Fibroblast of the conjunctiva (primary cell): ENCODE measurements around the gene EXD3.
"Not testable (repeated sequence)": the region's sequence is repeated elsewhere in the genome, so short reads cannot be mapped to it uniquely, and the experiment has no call there.

Experiments
- DNase-seq: peaks from one replicate; pipeline ENCODE4 v3.0.0-alpha.2; 2010; ENCODE audit warnings: low read depth

The EXD3 gene

GRCh38 chr9:137411260-137411644, 11.7 kb downstream of the EXD3 start:
- DNase-seq, result no peak

- no peak for DNase-seq
These were observed 12.1 kb downstream of the EXD3 start for GRCh38 chr9:137410891-137411249.

DNA sequence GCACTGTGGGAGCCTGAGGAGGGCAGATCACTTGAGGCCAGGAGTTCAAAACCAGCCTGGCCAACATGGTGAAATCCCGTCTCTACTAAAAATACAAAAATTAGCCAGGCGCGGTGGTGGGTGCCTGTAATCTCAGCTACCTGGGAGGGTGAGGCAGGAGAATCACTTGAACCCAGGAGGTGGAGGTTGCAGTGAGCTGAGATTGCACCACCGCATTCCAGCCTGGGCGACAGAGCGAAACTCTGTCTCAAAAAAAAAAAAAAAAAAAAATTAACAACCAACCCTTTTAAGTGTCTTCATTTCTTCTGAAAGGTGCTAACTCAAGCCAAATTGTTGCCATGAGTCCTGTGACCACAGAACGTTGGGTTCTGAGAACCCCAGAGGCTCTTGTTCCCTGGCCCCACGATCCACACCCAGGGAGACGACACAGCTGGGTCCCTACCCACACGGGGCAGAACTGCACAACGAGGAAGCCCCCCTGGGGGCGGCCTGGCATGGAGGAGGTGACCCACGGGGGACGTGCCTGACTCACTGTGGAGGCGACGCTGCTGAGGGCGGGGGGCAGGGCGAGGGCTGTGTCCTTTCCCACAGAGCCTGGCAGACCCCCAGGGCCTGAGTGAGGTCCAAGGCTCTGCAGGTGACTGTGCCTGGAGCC, 12.6 kb downstream of the EXD3 start:
- DNase-seq, result not testable (repeated sequence)

DNA sequence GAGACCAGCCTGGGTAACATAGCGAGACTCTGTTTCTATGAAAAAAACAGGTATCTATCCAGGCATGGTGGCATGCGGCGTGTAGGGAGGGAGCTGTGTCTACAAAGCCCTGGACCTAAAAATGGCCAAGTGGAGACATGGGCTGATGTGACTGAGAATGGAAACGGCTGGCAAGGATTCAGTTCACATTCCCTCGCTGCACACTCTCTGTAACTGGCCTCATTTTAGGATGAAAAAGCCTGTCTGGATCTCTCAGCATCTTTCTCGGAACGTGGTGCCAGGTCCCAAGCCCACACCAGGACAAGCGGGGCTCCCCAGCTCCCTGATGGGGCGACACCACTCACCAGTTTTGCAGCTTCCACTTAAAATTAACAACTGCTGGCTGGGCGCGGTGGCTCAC, 13.4 kb downstream of the EXD3 start:
- no peak for DNase-seq

- DNase-seq, result no peak
These were observed 14.1 kb downstream of the EXD3 start for GRCh38 chr9:137408651-137409405.

GRCh38 chr9:137407590-137408300, 15.2 kb downstream of the EXD3 start:
- no peak for DNase-seq

DNA sequence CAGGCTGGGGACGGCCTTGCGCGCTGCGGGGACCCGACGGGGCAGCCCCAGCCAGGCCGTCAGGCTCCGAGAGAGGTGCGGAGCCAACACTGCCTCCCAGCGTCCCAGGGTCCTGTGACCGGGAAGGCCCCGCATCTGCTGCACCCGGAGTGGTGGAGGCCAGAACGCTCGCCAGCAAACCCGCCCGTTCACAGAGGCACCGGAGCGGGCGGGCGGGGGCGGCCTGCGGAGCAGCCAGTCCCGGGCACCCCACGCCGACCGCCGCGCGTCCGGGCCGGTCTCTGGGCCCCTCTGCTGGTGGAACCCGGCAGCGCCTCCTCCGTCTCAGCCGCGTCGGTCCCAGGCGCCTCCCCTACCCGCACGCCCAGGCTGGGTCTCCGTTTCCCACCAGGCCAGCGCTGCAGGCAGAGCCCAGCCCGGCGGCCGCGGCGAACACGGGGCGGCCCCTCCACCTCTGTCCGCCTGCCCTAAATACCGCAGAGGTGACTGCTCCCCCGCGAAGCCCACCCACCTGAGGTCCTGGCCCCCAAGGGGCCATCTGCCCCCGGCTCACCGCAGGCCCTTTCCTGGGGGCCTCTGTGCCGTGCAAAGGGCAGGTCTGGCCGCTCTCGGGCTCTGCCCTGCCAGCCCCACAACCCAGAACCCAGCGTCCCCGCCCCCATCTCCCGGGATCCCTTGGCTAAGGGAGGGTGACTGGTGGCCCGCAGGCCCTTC, 15.9 kb downstream of the EXD3 start:
- DNase-seq, result no peak

GRCh38 chr9:137406085-137406760, 16.7 kb downstream of the EXD3 start:
- no peak for DNase-seq

- no peak for DNase-seq
These were observed 17.3 kb downstream of the EXD3 start for GRCh38 chr9:137405677-137406081.

- DNase-seq, result no peak
These were observed 17.9 kb downstream of the EXD3 start for GRCh38 chr9:137404961-137405567.

- DNase-seq, result no peak
These were observed 19.7 kb downstream of the EXD3 start for GRCh38 chr9:137403269-137403668.

- no peak for DNase-seq
These were observed 20.2 kb downstream of the EXD3 start for GRCh38 chr9:137402746-137403145.

- no peak for DNase-seq
These were observed 24.1 kb downstream of the EXD3 start for GRCh38 chr9:137398561-137399468.

GRCh38 chr9:137397675-137398423, 25.1 kb downstream of the EXD3 start:
- DNase-seq, result no peak

DNA sequence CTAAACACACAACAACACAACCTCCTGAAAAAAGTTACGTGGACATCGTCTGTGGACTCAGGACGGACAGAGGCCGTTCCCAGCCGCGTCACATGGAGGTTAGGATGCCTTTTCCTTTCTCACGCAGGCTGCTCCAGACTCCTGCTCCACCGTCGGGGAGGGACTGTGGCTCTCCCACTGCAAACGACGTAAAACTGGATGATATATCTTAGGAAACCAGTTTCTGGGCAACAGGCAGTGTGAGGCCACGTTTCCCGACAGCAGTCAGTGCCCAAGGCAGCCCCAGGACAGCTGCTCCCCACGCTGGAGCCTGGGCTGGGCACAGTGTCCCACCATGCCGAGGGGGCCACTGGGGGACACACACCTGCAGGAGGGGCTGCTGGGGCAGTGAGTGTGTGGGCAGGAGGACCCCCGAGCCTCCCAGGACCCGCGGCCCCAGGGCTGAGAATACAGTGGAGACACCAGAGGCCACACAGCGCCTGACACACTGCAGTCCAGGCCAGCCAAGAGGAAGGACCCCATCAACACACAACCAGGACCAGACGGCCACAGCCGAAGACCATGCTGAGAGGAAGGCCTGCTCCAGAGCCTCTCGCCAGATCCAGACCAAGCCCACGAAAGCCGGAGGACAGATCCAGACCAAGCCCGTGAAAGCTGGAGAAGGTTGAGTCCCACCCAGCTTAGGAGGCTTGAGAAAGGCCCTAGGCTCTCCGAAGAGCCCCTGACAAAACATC, 26.2 kb downstream of the EXD3 start:
- no peak for DNase-seq

DNA sequence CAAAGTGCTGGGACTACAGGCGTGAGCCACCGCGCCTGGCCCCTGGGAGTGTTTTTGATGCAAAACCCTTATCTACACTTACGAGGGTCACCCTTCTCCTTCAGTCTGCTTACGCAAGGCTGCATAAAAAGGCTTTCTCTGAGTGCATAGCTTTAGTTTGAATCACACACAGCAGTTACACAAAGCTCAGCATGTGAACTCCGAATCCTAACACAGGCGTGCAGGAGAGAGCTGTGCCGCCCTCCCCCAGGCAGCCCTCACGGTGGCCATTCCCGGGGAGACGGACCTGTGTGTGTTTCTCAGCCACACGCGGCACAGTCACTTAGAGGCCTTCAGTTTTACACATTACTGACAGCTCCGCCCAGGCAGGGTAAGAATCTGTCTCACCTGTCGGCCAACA, 26.7 kb downstream of the EXD3 start:
- no peak for DNase-seq

- no peak for DNase-seq
These were observed 27.3 kb downstream of the EXD3 start for GRCh38 chr9:137395666-137396010.

DNA sequence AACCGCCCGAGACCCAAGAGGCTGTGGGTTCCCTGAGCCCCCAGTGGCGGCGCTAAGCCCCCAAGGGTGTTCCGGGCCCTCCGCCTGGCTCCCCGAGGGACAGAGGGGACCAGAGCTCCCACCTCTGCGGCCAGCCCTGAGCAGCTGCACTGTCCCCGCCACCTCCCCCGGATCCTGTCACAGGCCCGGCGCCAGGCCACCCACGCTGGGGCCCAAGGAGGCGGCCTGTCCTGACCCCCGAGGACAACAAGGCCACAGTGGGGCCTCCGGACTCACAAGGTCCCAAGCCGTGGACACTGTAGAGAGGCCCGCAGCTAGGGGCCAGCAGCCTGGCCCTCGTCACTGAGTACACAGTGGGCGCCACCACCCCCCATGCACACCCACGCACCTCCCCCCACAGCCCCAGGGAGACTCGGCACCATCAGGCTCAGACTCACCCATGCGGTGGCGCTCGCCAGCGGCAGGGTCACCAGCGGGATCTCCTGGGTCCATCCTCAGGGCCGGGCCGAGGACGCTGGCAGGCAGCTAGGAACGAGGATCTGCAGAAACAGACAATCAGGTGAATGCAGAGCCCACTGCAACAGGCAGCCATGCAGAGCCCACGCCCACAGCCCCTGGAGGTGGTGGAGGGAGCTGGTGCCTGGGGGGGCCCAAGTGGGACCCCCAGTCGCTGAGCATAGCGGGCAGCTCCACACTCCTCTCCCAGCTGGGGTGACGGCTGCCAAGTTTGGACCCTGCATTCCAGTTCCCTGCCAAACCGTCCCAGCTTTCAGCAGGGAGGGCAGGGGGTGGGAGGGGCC, 27.9 kb downstream of the EXD3 start:
- DNase-seq, result no peak
